SK-N-MC (cell line): ENCODE data around the gene CENPL.
"Not testable (repeated sequence)": the region's sequence is repeated elsewhere in the genome, so short reads cannot be mapped to it uniquely, and the experiment has no call there.

Experiments
- EZH2 ChIP-seq: fragments of 200-600 bp; sonication (generic); IDR thresholded peaks from one replicate; pipeline ENCODE4 v1.6.1; 2017; ENCODE audit warnings: antibody characterized with exemption
- FOXP2 ChIP-seq: optimal IDR thresholded peaks from 2 replicates; pipeline ENCODE3; 2011; ENCODE audit warnings: mild to moderate bottlenecking, moderate library complexity; ENCODE audit not compliant: insufficient read depth; ENCODE audit errors: extremely low read length, control extremely low read depth
- POLR2AphosphoS5 ChIP-seq: IDR thresholded peaks from 2 replicates; pipeline ENCODE4 v1.6.1; 2012; ENCODE audit warnings: mild to moderate bottlenecking, low read depth, low read length, borderline replicate concordance

DNA sequence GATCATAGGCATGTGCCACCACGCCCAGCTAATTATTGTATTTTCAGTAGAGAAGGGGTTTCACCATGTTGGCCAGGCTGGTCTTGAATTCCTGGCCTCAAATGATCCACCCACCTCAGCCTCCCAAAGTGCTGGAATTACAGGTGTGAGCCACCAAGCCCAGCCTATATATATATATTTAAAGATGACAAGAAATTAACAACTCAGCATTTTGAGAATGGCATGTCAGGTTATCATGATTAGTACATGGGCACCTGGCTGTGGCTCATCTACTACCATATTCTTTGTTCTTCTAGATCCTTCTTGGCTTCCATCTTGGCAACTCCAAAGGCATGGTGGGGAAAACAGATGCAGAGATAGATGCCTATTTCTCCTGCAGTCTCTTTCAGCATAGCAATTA lies 24.7 kb downstream of the CENPL start:
- not testable (repeated sequence) for TF ChIP-seq POLR2AphosphoS5, EZH2, FOXP2
